Neuronal stem cell (in vitro differentiated cells): Measurements from ENCODE around the gene MBNL3.

Experiments used
- DNase-seq: peaks from one replicate; pipeline ENCODE4 v3.0.0-alpha.2; 2013; ENCODE audit warnings: low spot score
- H2AFZ ChIP-seq: one replicate; pipeline ENCODE4 v1.6.1; 2013; ENCODE audit warnings: mild to moderate bottlenecking, low read length, inconsistent platforms
- H2AK5ac ChIP-seq: 2 replicates; pipeline ENCODE4 v1.6.1; 2013; ENCODE audit warnings: low read depth, mild to moderate bottlenecking, inconsistent platforms, low read length, moderate library complexity, mixed read lengths
- H2BK120ac ChIP-seq: 2 replicates; pipeline ENCODE4 v1.6.1; 2013; ENCODE audit warnings: low read depth, mild to moderate bottlenecking, inconsistent platforms, low read length, moderate library complexity, mixed read lengths
- H2BK12ac ChIP-seq: one replicate; pipeline ENCODE4 v1.6.1; 2013; ENCODE audit warnings: low read length, inconsistent platforms
- H2BK15ac ChIP-seq: 2 replicates; pipeline ENCODE4 v1.6.1; 2013; ENCODE audit warnings: mild to moderate bottlenecking, low read length, inconsistent platforms, mixed read lengths
- H2BK5ac ChIP-seq: one replicate; pipeline ENCODE4 v1.6.1; 2013; ENCODE audit warnings: inconsistent platforms, mild to moderate bottlenecking, low read length, moderate library complexity
- H3K14ac ChIP-seq: one replicate; pipeline ENCODE4 v1.6.1; 2013; ENCODE audit warnings: low read length, inconsistent platforms
- H3K18ac ChIP-seq: 2 replicates; pipeline ENCODE4 v1.6.1; 2013; ENCODE audit warnings: low read length, inconsistent platforms
- H3K23ac ChIP-seq: 2 replicates; pipeline ENCODE4 v1.6.1; 2013; ENCODE audit warnings: low read depth, mild to moderate bottlenecking, mixed read lengths, low read length, inconsistent platforms; ENCODE audit not compliant: poor library complexity
- H3K27ac ChIP-seq: replicated peaks from 3 replicates; pipeline ENCODE4 v1.5.1; 2013; ENCODE audit warnings: low read length, inconsistent platforms
- H3K27me3 ChIP-seq, 3 experiments: 2 replicates each; pipeline ENCODE4 v1.6.1; 2013; ENCODE audit warnings: low read length in 3 of 3, mild to moderate bottlenecking in 2 of 3, inconsistent platforms in 1 of 3, low read depth in 1 of 3, mixed read lengths in 1 of 3, moderate library complexity in 1 of 3; ENCODE audit not compliant: control insufficient read depth in 3 of 3, insufficient read depth in 3 of 3
- H3K36me3 ChIP-seq, 2 donors: replicated peaks in 1 of 2; 2 replicates each; pipeline ENCODE4 v1.6.1; 2013; ENCODE audit warnings: low read length in 2 of 2; ENCODE audit not compliant: control insufficient read depth in 2 of 2, insufficient read depth in 2 of 2
- H3K4ac ChIP-seq: 2 replicates; pipeline ENCODE4 v1.6.1; 2013; ENCODE audit warnings: inconsistent platforms, mild to moderate bottlenecking, low read length, moderate library complexity
- H3K4me1 ChIP-seq, 2 donors: 1 replicate in 1 of 2; 2 replicates in 1 of 2; pipeline ENCODE4 v1.6.1; 2013; ENCODE audit warnings: low read length in 2 of 2, low read depth in 1 of 2; ENCODE audit not compliant: control insufficient read depth in 2 of 2, insufficient read depth in 1 of 2
- H3K4me2 ChIP-seq: one replicate; pipeline ENCODE4 v1.6.1; 2013; ENCODE audit warnings: mild to moderate bottlenecking, low read length, inconsistent platforms; ENCODE audit not compliant: insufficient read depth, poor library complexity, severe bottlenecking
- H3K4me3 ChIP-seq, 2 donors: 2 replicates each; pipeline ENCODE4 v1.5.1; 2013; ENCODE audit warnings: low read length in 2 of 2, mild to moderate bottlenecking in 2 of 2, inconsistent platforms in 1 of 2, moderate library complexity in 1 of 2
- H3K79me1 ChIP-seq: one replicate; pipeline ENCODE4 v1.6.1; 2013; ENCODE audit warnings: low read depth, mild to moderate bottlenecking, inconsistent platforms, low read length, moderate library complexity
- H3K9ac ChIP-seq: one replicate; pipeline ENCODE4 v1.6.1; 2013; ENCODE audit warnings: mild to moderate bottlenecking, low read depth, low read length, inconsistent platforms; ENCODE audit not compliant: poor library complexity
- H3K9me3 ChIP-seq, 2 donors: replicated peaks in 1 of 2; 2 replicates each; pipeline versions ENCODE3 to v1.6.1; 2013; ENCODE audit warnings: low read length in 2 of 2, mild to moderate bottlenecking in 2 of 2, inconsistent platforms in 1 of 2, low read depth in 1 of 2, mixed read lengths in 1 of 2, moderate library complexity in 1 of 2; ENCODE audit not compliant: control insufficient read depth in 2 of 2, insufficient read depth in 1 of 2
- H4K8ac ChIP-seq: one replicate; pipeline ENCODE4 v1.6.1; 2013; ENCODE audit warnings: low read depth, mild to moderate bottlenecking, inconsistent platforms, low read length, moderate library complexity
- H4K91ac ChIP-seq: one replicate; pipeline ENCODE4 v1.6.1; 2013; ENCODE audit warnings: low read length, low read depth, mild to moderate bottlenecking, inconsistent platforms; ENCODE audit not compliant: poor library complexity
- WGBS, 2 donors: extraction: QIAGEN DNeasy Blood & Tissue Kit; methylation state at CpG; one replicate each; pipeline ENCODE4 v1.1.7; 2013; ENCODE audit warnings: missing lambda C conversion rate in 2 of 2, mixed read lengths in 1 of 2; ENCODE audit not compliant: insufficient read length in 2 of 2, insufficient replicate concordance in 1 of 2; ENCODE audit errors: extremely low coverage in 2 of 2; 5-methylcytosine and 5-hydroxymethylcytosine counted together

Gene MBNL3

GRCh38 chrX:132394591-132394990, 94.2 kb downstream of the MBNL3 start:
- H2BK12ac ChIP-seq = no peak overlapping the region
- DNase-seq = no peak
- H4K91ac ChIP-seq = no peak overlapping the region
- no peak overlapping the region for H3K18ac ChIP-seq
- no peak overlapping the region for H2AK5ac ChIP-seq
- H2BK5ac ChIP-seq = no peak overlapping the region
- no peak overlapping the region for H3K27ac ChIP-seq
- H2BK120ac ChIP-seq = no peak overlapping the region
- no peaks in the 10 kb centered on the region for H3K9me3 ChIP-seq
- H3K23ac ChIP-seq = no peak overlapping the region
- no peaks in the 10 kb centered on the region for H3K27me3 ChIP-seq
- H4K8ac ChIP-seq = no peak overlapping the region
- H2BK15ac ChIP-seq = no peak overlapping the region
- no peak overlapping the region for H3K4me2 ChIP-seq
- H3K36me3 ChIP-seq = peaks cover 0 to 4% of the 10 kb centered on the region in 2 donors
- H3K4me3 ChIP-seq = no peak overlapping the region
- H3K14ac ChIP-seq = no peak overlapping the region
- no peaks in the 10 kb centered on the region for H3K79me1 ChIP-seq
- no peak overlapping the region for H3K9ac ChIP-seq
- H2AFZ ChIP-seq = no peak overlapping the region
- no peaks in the 10 kb centered on the region for H3K4me1 ChIP-seq
- no peak overlapping the region for H3K4ac ChIP-seq

GRCh38 chrX:132393992-132394391, 94.8 kb downstream of the MBNL3 start:
- H2BK12ac ChIP-seq = no peak overlapping the region
- no CpG with 5 or more reads among the region's 4 CpGs for WGBS, 2 donors
- H2BK15ac ChIP-seq = no peak overlapping the region
- no peak overlapping the region for H3K9ac ChIP-seq
- H2AFZ ChIP-seq = no peak overlapping the region
- H2BK5ac ChIP-seq = no peak overlapping the region
- H3K27ac ChIP-seq = no peak overlapping the region
- no peak overlapping the region for H3K18ac ChIP-seq
- no peak overlapping the region for H2BK120ac ChIP-seq
- no peak overlapping the region for H3K4me2 ChIP-seq
- peaks cover 0 to 4% of the 10 kb centered on the region in 2 donors for H3K36me3 ChIP-seq
- no peaks in the 10 kb centered on the region for H3K9me3 ChIP-seq
- no peak overlapping the region for H4K91ac ChIP-seq
- H3K4me1 ChIP-seq = no peaks in the 10 kb centered on the region
- no peak for DNase-seq
- H2AK5ac ChIP-seq = no peak overlapping the region
- H3K27me3 ChIP-seq = no peaks in the 10 kb centered on the region
- H3K79me1 ChIP-seq = no peaks in the 10 kb centered on the region
- H3K14ac ChIP-seq = no peak overlapping the region
- H3K4me3 ChIP-seq = no peak overlapping the region
- H3K23ac ChIP-seq = no peak overlapping the region
- H4K8ac ChIP-seq = no peak overlapping the region
- no peak overlapping the region for H3K4ac ChIP-seq

- H3K9me3 ChIP-seq = no peaks in the 10 kb centered on the region
- WGBS, 2 donors = no CpG with 5 or more reads among the region's 1 CpG
Observed at GRCh38 chrX:132393485-132393884, 95.4 kb downstream of the MBNL3 start.

DNA sequence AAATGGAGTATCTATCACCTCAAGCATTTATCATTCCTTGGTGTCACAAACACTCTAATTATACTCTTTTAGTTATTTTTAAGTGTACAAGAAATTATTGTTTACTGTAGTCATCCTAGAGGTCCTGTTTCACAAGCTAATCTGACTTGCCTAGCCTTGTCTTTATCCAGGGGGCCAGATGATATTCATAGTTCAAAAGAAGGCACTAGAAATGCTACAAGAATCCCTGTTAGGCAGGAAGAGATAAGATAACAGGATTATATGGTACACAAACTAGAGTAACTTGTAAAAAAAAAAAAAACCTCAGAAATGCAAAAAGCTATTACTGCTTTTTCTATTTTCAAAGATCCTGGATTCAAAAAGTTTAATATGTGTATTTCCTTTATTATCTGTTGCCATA, 95.8 kb downstream of the MBNL3 start:
- Histone ChIP-seq H3K79me1 (no peaks in the 10 kb centered on the region), H3K27me3 (no peaks in the 10 kb centered on the region), H3K4me1 (no peaks in the 10 kb centered on the region), H3K9ac (no peak overlapping the region), H2BK12ac (no peak overlapping the region), H3K4me2 (no peak overlapping the region), H3K27ac (no peak overlapping the region), H2BK5ac (no peak overlapping the region), H4K8ac (no peak overlapping the region), H2BK120ac (no peak overlapping the region), H2BK15ac (no peak overlapping the region), H3K23ac (no peak overlapping the region), H2AK5ac (no peak overlapping the region), H3K4ac (no peak overlapping the region), H3K9me3 (no peaks in the 10 kb centered on the region), H3K18ac (no peak overlapping the region), H4K91ac (no peak overlapping the region), H3K4me3 (no peak overlapping the region), H2AFZ (no peak overlapping the region), H3K36me3 (peaks cover 0 to 4% of the 10 kb centered on the region in 2 donors), H3K14ac (no peak overlapping the region)
- DNase-seq = no peak

More at GRCh38 chrX:132393485-132393884, 95.4 kb downstream of the MBNL3 start:
- no peak overlapping the region for H3K18ac ChIP-seq
- H2AFZ ChIP-seq = no peak overlapping the region
- H2BK120ac ChIP-seq = no peak overlapping the region
- peaks cover 0 to 4% of the 10 kb centered on the region in 2 donors for H3K36me3 ChIP-seq
- H2BK15ac ChIP-seq = no peak overlapping the region
- no peak overlapping the region for H4K91ac ChIP-seq
- H3K23ac ChIP-seq = no peak overlapping the region
- H3K27ac ChIP-seq = no peak overlapping the region
- H3K4me3 ChIP-seq = no peak overlapping the region
- H3K79me1 ChIP-seq = no peaks in the 10 kb centered on the region
- no peak overlapping the region for H2AK5ac ChIP-seq
- no peaks in the 10 kb centered on the region for H3K27me3 ChIP-seq
- H3K4ac ChIP-seq = no peak overlapping the region
- no peak overlapping the region for H3K4me2 ChIP-seq
- H2BK5ac ChIP-seq = no peak overlapping the region
- no peak overlapping the region for H4K8ac ChIP-seq
- H3K14ac ChIP-seq = no peak overlapping the region
- no peak overlapping the region for H2BK12ac ChIP-seq
- no peak overlapping the region for H3K9ac ChIP-seq
- no peak for DNase-seq
- H3K4me1 ChIP-seq = no peaks in the 10 kb centered on the region
